Measurements from ENCODE around the gene MYRF. TPM values are rescaled to one million over a fixed set of nuclear protein-coding genes. Genes with fewer than 3 reads are reported as not detected.

The MYRF gene
- total and polyA plus RNA-seq, 2 of the 13 experiments (the other 11 are each of a cell fraction or from before 2014, with no cell fraction given): 10.2 to 25.9 TPM

DNA sequence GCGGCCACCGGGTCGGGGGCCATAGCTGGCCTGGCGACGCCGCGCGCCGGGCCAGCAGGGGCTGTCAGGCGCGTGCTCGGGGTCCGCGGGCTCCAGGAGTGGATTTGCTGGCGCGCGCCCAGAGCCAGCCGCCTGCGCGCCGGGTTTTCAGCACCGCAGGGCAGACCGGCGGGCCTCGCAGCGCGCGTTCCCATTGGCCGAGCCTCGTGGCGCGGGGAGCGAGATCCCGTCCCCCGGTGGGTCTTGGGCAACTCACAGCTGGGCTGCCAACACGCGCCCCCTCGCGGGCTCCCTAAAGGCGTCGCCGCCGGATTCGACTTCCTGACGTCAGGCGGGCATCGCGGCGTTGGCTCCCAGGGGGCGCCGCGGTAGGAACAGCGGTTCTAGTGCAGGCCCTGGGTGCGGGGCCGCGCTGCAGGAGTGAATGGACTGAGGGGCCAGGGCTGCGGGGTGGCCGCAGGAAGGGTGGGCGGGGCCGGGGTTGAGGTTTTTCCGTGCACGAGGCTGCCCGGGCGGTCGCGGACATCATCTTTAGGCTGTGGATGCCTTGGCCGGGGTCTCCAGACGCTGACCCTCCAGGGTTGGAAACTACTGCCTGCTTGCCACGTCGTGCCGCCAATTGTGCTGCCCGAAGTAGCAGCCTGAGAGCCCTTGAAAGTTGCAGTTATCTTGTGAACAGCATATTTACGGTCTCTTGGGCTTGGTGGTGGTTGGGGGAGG lies 64.5 kb downstream of the MYRF start, which contains the start of gene FADS1 (continued):
- TF ChIP-seq NR2C2 (CRISPR knock-in tag; IDR thresholded peaks at IDR 0.05; ENCODE audit: borderline replicate concordance) (peak; percentile 70), PITX1 (CRISPR knock-in tag; IDR thresholded peaks at IDR 0.05) (no peak), NONO (IDR thresholded peaks at IDR 0.05) (no peak), NONO (CRISPR knock-in tag; conservative IDR thresholded peaks at IDR 0.05) (peak; percentile 87), CHCHD3 (CRISPR knock-in tag; IDR thresholded peaks at IDR 0.05) (0 out of 2 replicates have a peak, but pooled peaks have one; percentile 31), GFI1 (CRISPR knock-in tag; IDR thresholded peaks at IDR 0.05; ENCODE audit: borderline replicate concordance) (peak; percentile 63; the same call in 1 of the 2 replicates), NFE2L2 (IDR thresholded peaks at IDR 0.05; ENCODE audit: low read length) (no peak), CAMTA2 (CRISPR knock-in tag; IDR thresholded peaks at IDR 0.05; ENCODE audit: borderline replicate concordance) (peak; percentile 93), DNMT3B (CRISPR knock-in tag; conservative IDR thresholded peaks at IDR 0.05) (no peak), ISL2 (CRISPR knock-in tag; IDR thresholded peaks at IDR 0.05) (peak; percentile 69), ZNF605 (CRISPR knock-in tag; IDR thresholded peaks at IDR 0.05) (peak; percentile 68), TOPORS (CRISPR knock-in tag; IDR thresholded peaks at IDR 0.05) (no peak), PHF21A (CRISPR knock-in tag; IDR thresholded peaks at IDR 0.05) (peak; percentile 85), ZNF317 (CRISPR knock-in tag; IDR thresholded peaks at IDR 0.05) (peak; percentile 77), ZNF672 (CRISPR knock-in tag; IDR thresholded peaks at IDR 0.05) (no peak), PHF8 (CRISPR knock-in tag; IDR thresholded peaks at IDR 0.05) (peak; percentile 58; the same call in 1 of the 2 replicates), NFKB2 (CRISPR knock-in tag; IDR thresholded peaks at IDR 0.05; ENCODE audit: borderline replicate concordance) (peak; percentile 78; the same call in 1 of the 2 replicates), ZNF549 (CRISPR knock-in tag; IDR thresholded peaks at IDR 0.05) (no peak), HIVEP1 (CRISPR knock-in tag; IDR thresholded peaks at IDR 0.05) (peak; percentile 89), ETV5 (CRISPR knock-in tag; IDR thresholded peaks at IDR 0.05; ENCODE audit: borderline replicate concordance) (peak; percentile 72; the same call in 1 of the 2 replicates), IKZF1 (IDR thresholded peaks at IDR 0.05) (no peak), AHR (CRISPR knock-in tag; IDR thresholded peaks at IDR 0.05) (no peak)
- TF ChIP-seq, protein P1, sequence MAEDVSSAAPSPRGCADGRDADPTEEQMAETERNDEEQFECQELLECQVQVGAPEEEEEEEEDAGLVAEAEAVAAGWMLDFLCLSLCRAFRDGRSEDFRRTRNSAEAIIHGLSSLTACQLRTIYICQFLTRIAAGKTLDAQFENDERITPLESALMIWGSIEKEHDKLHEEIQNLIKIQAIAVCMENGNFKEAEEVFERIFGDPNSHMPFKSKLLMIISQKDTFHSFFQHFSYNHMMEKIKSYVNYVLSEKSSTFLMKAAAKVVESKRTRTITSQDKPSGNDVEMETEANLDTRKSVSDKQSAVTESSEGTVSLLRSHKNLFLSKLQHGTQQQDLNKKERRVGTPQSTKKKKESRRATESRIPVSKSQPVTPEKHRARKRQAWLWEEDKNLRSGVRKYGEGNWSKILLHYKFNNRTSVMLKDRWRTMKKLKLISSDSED (CRISPR knock-in tag; IDR thresholded peaks at IDR 0.05): no peak
- TF ChIP-seq, protein P2, sequence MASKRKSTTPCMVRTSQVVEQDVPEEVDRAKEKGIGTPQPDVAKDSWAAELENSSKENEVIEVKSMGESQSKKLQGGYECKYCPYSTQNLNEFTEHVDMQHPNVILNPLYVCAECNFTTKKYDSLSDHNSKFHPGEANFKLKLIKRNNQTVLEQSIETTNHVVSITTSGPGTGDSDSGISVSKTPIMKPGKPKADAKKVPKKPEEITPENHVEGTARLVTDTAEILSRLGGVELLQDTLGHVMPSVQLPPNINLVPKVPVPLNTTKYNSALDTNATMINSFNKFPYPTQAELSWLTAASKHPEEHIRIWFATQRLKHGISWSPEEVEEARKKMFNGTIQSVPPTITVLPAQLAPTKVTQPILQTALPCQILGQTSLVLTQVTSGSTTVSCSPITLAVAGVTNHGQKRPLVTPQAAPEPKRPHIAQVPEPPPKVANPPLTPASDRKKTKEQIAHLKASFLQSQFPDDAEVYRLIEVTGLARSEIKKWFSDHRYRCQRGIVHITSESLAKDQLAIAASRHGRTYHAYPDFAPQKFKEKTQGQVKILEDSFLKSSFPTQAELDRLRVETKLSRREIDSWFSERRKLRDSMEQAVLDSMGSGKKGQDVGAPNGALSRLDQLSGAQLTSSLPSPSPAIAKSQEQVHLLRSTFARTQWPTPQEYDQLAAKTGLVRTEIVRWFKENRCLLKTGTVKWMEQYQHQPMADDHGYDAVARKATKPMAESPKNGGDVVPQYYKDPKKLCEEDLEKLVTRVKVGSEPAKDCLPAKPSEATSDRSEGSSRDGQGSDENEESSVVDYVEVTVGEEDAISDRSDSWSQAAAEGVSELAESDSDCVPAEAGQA (IDR thresholded peaks at IDR 0.05; ENCODE audit: low read depth): peak; percentile 82
- TF ChIP-seq, protein P2 (CRISPR knock-in tag; IDR thresholded peaks at IDR 0.05; ENCODE audit: borderline replicate concordance): no peak
- TF ChIP-seq, protein P3, sequence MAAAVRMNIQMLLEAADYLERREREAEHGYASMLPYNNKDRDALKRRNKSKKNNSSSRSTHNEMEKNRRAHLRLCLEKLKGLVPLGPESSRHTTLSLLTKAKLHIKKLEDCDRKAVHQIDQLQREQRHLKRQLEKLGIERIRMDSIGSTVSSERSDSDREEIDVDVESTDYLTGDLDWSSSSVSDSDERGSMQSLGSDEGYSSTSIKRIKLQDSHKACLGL (CRISPR knock-in tag; IDR thresholded peaks at IDR 0.05): peak; percentile 95

Measured in HepG2 (cell line).